ENCODE data around the gene GPX8.

DNA sequence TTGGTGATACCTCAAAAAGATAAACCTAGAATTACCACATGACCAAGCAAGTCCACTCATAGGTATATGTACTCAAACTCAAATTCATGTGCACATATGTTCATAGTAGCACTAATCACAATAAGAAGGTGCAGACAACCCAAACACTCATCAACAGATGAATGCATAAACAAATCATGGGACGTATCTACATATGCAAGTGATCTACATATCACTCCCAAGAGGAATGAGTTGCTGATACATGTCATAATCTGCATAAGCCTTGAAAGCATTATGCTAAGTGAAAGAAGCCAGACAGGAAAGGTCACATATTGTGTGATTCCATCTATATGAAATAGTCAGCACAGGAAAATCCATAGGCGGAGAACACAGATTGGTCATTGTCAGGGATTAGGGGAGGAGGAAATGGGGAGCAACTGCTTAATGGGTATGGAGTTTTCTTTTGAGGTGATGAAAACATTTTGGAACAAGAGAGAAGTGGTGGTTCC is 10.6 kb upstream of the GPX8 start:
- TF ChIP-seq GATA2 (IDR thresholded peaks at IDR 0.05; ENCODE audit: low read depth, low read length) (no peak), GATA3 (IDR thresholded peaks at IDR 0.05; ENCODE audit: low read depth, low read length) (no peak)

Data from SH-SY5Y (cell line).